Iris pigment epithelial cell (primary cell): ENCODE measurements around the gene EPC1.
"Not testable (repeated sequence)": the region's sequence is repeated elsewhere in the genome, so short reads cannot be mapped to it uniquely, and the experiment has no call there.

Experiments used
- DNase-seq: peaks from one replicate; pipeline ENCODE4 v3.0.0-alpha.2; 2011; ENCODE audit warnings: low read depth

EPC1 gene

DNA sequence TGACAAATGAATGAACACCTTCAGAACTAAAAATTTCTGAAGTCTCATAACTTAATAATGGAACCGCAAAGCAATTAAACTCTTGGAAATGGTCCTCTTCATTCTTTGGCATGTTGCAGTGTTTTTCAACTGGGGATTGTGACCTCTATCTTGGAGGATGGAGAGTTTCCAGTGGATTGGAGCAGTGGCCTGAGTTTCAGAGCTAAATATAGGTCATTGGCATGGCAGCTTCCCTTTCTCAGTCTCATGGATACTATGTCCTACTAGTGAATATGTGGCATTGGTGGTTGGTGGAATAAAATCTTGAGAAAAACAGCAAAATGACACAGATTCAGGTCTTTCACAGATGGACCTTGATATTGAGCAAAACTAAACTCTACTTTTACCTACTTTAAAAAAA, 24.1 kb upstream of the EPC1 start:
- no peak for DNase-seq

DNA sequence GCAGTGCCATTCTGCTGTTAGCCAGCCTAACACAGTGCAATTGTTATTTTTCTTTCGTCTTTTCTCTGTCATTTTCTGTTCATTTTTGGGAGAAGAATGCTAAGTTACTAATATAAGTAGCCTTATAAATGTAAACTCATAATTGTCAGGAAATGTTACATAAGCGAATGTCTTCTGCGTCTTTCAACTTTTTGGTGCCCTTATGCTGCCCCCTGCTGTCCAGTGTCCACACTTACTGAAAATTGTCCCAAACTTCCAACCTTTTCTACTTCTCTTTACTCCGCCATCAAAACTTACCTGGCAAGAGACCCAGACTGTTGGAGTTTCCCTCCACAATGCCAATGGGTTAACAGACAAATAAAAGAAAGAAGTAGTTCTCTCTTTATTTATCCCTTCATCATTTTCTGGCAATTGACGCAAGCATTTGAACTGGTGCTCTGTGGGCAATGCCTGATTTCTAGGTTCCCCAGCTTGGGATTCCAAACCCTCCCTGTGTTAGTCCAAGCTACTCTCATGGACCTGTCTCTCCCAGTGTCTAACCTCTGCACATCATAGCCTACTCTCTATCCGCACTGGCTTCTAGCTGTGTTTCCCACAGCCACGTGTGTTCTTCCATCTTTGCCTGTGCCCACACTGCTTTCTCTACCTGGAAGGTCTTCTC, 21.0 kb upstream of the EPC1 start:
- DNase-seq = peak; percentile 70

DNA sequence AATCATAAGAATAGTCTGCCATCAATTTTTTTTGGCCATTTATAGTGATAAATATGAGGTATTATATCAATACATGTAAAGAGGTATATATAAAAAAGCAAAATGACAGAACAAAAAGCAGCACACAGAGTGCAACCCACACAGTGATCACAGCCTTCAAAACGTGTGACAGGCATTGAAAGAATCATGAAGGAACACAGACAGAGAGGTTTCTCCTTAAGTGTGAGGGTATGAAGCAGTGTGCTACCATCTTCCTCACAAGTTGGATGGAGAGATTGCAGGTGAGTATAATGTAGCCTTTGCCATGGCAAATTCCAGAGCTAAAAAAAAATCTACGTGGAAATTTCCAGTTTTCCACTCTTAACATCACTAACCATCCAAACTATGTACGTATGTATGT, 19.6 kb upstream of the EPC1 start:
- DNase-seq = no peak

DNA sequence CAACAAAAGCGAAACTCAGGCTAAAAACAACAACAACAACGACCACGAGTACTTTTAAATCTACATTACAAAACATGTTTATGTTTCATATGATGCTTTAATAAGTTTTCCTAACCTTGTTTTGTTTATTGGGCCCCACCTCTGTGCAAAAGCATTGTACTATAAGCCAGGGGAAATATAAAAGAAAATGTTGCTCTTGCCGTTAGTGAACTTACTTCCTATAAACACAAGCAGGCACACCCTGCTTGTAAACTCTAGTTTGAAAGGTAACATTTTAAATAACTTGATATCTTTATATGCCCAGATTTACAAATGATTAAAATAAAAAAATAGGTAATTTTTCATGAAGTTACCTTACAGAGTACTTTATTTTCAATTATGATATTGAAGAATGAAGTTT, 19.2 kb upstream of the EPC1 start:
- no peak for DNase-seq

DNA sequence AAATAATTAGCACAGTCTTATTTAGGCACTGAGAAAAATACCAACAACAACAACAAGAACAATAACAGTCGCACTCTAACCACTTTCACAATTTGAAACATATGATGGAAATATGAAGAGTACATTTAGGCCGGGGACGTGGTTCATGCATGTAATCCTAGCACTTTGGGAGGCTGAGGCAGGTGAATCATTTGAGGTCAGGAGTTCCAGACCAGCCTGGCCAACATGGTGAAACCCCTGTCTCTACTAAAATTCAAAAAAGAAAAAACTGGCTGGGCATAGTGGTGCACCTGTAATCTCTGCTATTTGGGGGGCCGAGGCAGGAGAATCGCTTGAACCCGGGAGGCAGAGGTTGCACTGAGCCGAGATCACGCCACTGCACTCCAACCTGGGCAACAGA, 18.4 kb upstream of the EPC1 start:
- not testable (repeated sequence) for DNase-seq

DNA sequence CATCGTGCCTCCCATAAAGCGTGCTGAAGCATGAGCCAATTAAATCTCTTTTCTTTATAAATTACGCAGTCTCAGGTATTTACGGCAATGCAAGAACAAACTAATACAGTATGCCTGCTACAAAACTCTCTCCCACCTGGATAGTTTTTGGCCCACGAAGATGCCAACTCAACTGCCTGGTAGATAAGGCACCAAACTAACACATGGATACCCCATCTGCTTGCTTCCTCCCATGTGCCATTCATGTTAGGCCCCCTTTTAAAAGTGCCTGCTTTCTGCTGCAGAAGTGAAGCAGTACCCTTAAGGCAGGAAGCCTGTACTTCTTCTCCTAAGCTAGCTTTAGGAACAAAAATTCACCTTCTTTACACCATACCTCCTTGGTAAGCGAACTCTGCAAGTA, 15.6 kb upstream of the EPC1 start:
- DNase-seq = no peak

DNA sequence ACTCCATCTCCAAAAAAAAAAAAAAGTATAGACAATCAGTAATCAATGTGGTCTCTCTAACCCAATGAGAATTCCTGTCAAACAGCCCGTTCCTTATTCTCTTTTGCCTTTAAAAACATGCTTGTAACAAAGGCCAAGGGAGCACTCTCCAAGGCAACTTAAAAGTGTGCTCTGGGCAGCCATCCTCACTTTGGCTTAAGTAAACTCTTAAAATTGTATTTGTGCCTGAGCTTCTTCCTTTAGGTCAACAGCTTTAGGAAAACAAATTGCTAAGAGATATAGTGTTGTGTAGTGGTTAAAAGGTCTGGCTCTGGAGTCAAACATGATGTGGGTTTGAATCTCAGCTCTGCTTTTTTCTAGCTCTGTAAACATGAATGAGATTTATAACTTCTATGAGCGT, 13.9 kb upstream of the EPC1 start:
- DNase-seq = no peak

DNA sequence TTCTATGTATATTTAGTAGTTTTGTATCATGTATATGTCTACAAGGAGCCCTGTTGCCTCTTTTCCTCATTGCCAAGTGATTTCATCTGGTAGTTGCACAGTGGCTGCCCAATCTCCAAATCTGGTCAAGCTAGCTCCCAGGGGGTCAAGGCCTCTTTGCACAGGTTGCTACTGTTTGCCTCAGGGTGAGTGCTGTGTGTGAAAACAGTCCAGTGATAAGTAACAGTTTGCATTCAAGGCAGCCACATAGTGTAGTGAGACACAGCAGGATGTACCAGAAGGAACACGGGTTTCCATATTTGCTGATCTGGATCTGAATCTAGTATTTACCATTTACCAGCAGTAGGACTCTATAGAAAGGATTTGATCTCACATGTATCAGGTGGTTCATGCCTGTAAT, 13.3 kb upstream of the EPC1 start:
- DNase-seq = no peak

DNA sequence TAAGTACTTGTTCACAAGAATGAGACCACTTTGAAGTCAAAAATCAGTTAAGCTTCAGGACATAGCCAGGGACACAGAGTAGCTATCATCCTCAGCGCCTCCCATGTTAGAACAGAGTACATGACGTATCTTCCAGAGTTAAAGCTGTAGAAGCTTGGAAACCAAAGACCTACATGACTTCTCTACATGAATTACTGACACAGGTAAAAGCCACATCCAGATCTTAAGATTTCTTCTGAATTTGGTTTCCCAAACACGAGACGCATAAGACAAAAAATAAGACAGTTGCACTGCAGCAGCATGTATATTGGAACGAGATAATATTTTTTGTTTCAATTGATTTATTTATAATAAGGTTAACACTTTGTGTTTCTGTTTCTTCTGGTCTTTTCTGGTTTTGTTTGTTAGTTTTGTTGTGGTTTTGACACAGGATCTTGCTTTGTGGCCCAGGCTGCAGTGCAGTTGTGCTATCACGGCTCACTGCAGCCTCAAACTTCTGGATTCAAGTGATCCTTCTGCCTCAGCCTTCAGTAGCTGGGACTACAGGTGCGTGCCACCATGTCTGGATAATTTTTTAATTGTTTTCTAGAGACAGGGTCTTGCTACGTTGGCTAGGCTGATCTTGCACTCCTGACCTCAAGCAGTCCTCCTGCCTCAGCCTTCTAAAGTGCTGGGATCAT, 10.2 kb upstream of the EPC1 start:
- no peak for DNase-seq

DNA sequence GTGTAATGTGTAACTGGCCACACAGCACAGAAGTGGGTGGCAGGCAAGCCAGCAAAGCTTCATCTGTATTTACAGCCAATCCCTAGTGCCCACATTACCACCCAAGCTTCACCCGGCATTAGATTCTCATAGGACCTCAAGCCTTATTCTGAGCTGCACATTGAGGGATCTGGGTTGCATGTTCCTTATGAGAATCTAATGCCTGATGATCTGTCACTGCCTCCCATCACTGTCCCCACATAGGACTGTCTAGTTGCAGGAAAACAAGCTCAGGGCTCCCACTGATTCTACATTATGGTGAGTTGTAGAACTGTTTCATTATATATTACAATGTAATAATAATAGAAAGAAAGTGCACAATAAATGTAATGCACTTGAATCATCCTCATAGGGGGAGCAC, 7.7 kb upstream of the EPC1 start:
- not testable (repeated sequence) for DNase-seq

DNA sequence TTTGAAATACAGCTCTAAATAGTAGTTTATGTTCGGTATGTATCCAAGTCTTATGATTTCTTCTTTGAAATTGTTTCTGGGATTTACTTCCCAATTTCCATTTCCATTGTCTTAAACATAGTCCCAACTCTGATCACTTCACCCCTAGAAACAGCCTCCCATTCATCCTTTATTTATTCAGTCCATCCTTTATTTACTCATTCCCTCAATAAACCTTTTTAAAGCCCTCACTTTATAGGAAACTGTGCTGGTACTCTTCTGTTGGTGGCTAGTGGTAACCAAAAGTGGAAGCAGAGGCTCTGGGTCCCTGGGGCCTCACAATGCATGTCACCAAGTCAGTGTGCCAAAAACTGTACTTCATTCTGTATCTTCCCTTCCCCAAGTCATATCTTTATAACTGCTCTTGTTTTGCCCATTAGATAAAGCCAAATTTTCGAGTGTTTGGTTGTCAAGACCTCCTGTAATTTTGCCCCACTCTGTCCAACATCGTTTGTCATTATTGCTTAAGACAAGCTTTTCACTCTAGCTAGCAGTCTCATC, 3.9 kb upstream of the EPC1 start:
- no peak for DNase-seq

DNA sequence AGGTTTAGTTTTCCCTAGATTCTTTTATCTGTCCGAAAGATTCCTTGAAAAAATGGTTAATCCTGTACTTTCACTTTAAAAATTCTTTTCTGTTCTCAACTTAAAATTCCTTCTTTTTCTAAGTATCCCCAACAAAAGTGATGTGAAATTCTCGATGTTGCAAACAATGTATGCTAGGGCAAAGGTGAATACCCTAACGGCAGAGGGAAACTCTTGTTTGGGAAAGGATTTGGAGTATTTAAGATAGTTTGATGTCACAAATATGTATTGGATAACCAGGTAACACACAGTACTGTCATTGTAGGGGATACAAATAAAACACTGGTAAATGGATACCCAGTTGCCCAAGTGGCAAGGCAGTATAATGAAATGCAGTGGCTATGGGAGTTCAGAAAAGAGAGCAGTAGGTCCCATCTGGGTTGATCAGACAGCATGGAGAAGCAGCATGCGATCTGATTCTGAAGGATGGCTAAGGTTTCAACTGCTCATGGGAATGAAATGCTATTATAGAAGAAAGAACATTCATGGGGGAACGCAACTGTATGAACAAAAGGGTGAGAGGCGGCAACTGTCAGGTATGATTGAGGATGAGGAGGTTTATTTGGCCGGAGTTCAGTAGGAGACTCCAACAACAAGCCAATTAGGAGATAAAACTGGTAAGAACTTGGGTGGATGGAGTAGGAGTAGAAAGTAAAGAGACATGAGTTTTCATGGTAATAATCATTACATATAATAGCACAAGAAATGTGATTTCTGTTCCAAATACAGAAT, 3.2 kb upstream of the EPC1 start:
- no peak for DNase-seq

DNA sequence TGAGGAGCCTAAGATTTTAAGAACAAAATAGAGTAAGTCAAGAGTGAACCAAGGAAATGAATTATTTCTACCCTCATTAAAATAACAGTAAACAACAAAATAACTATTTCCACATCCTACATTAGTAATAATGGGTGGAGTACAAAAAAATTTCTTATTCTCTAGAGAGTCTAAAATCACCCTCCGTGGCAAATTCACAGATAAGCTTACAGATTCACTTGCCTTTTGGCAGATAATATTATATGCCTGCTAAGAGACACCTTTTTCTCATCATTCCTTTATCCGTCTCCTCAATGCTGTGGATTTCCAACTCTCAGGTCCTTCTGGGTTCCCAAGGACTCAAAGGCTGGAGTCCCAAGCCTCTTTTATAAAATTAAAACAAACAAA, 2.2 kb upstream of the EPC1 start:
- DNase-seq = no peak

DNA sequence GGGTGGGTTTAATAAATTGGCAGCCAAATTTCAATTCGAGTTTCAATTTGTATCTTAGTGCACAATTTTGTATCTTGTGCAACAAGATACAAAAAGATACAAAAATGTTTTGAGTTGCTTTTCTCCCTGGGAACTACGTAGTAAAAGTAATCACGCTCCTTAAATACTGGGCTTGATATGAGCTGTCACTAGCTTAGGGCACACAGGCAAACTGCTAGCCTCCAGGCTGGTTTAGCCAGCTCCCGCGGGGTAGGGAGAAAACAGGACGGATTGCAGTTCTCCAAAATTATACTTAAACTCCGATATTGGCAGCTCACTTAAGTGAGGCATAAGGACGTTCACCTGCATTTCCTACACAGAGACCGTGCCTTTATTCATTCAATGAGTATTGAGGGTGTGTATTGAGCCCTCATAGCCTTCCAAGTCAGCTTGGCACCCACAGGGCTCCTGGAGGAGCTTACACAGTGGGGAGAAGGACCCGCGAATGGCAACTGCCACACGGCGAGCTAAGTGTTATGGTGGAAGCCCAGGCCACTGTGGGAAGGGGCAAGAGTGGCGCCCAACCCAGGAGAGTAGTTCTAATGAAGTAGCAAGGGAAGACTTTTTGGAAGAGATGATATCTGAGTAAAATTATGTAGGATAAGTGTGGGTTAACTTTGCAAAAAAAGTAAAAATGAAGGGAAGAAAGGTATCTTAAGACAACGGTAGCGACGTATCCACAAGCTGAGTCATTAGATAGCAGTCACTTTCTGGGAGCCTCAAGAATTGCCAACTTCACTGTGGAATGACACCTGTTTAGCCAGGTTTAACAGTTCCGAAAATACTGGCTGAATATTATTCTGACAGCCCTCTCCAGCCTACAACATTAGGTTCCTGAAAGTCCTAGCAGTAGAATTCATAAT, 1.6 kb upstream of the EPC1 start:
- DNase-seq = no peak

DNA sequence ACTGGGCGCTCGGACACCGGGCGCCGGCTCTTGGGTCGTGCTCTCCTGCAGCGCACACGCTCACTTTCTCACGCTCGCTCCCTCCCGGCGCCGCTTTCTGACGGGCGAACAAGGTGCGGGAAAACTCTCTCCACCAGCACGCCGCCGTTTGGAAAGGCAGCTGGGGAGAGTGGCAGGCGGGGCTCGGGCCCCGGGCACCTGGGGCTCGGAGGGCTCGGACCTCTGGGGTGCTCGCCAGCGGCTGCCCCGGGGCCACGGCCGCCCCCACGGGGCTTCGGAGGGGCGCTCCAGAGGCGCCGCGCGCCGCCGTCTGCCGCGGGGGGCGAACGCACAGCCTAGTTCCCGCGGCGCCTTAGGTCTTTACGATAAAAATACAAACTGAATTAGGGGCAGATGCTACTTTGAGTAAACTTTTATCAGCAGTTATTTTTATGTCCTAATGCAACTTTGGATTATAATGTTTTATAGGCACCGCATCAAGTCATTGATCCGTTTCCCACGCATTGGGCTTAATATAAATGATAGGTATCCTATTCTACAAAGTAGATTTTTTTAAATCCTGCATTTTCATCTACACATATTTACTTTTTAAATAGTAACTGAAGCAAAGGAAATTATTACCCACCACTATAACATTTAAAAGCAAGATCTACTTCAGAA, 535 bp upstream of the EPC1 start:
- no peak for DNase-seq

DNA sequence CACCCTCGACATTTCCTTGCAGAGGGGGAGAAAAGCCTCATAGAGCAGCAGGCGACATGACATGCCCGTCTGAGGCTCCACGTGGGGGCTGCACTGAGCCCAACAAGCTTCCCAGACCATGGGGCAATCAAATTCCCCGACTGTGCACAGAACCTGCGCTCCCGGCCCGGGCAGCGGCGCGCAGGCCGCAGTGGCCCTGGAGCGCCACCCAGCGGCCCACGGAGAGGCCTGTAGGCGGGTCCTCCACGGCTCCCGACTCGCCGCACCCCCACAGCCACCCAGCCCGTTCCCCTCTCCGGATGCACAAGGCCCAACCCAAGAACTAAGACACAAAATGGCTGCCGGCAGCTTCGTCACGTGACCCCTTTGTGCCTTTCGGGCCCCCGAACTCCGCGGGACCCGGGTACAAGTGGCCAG, 816 bp downstream of the EPC1 start:
- peak; percentile 96 for DNase-seq

DNA sequence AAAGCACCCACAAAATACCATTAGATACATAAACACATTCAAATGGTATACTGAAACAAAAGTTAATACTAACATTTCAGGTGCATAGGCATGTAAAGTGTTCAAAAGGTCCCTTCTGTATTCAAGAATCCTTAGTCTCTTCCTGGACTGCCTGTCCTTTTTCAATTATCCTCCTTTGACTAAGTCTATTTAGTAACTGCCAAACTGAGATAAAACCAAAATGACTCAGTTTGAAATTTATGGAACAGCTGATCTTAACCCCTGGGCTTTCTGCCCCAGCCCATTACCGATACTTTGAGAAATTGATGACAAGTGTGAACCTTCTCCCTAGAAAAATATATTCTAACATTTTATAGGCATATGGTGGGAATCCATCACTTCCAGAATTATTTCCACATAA, 5.4 kb downstream of the EPC1 start:
- no peak for DNase-seq

DNA sequence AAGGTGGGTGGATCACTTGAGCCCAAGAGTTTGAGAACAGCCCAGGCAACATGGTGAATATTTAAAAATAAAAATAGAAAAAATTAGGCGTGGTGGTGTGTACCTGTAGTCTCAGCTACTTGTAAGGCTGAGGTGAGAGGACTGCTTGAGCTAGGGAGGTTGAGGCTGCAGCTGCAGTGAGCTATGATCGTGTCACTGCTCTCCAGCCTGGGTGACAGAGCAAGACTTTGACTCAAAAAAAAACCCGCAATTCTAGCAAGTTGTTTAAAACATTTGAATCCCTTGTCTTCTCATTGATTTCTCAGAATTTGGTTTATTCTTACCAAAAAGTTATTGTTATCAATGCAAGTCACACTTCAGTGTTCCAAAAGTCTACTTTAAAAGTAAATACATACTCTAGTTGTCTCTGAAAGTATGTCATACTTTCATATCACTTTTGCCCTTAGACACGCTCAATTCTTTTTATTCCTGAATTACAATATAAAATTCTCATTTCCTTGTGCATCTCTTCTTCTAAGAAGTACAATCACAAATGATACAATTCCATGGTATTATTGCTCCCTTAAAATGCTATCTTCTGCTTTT, 6.3 kb downstream of the EPC1 start:
- no peak for DNase-seq

DNA sequence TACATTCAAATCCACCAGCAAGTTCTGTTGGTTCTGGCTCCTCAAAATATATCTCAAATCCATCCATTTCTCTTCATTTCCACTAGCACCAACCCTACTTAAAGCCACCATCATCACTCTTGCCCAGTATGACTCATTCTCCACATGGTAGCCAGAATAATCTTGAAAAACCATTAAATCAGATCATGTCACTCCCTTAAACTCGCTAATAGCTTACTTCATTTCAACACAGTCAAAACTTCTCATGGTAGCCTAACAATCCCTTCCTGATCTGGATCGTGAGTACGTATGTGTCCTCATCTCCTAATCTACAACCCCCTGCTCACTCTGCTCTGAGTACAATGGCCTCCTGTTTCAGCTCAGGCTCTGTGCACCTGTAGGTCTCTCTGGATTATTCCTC, 8.7 kb downstream of the EPC1 start:
- no peak for DNase-seq

DNA sequence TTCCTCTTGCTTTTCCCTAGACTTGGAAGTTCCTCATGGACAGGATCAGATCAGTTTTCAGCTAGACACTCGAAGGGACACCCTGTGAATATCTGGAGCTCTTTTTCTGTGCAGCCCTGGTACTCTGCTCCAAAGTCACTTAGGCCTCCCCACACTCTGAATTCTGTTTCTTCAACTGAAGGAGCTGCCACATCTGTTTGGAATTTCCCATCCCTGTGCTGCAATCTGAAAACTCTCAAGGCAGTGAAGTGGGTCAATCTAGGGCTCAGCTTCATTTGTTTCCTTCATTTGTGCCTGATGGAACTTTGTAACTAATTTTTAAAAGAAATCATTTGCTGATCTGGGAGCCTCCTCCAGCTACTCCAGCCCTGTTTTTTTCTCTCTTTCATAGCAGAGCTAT, 9.6 kb downstream of the EPC1 start:
- no peak for DNase-seq

DNA sequence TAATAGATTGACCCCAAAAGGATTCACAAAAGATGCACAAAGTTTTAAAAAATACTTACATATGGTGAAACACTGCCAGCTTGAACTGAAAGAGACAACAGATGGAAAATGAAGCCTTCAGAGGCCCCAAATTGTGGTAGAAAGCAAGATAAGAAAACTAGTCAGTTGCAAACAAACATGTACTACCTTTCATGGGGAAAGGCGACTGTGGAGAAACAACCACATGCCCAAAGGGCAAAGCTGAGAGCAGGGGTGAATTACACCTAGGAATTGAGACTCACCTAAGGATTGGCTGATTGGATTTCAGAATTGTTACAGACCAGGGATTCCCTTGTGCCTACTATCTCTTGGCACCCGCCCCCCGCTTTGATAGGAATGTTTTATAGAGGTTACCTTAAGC, 13.1 kb downstream of the EPC1 start:
- no peak for DNase-seq
